Measurements from ENCODE around the gene PLOD3.

PLOD3 gene

DNA sequence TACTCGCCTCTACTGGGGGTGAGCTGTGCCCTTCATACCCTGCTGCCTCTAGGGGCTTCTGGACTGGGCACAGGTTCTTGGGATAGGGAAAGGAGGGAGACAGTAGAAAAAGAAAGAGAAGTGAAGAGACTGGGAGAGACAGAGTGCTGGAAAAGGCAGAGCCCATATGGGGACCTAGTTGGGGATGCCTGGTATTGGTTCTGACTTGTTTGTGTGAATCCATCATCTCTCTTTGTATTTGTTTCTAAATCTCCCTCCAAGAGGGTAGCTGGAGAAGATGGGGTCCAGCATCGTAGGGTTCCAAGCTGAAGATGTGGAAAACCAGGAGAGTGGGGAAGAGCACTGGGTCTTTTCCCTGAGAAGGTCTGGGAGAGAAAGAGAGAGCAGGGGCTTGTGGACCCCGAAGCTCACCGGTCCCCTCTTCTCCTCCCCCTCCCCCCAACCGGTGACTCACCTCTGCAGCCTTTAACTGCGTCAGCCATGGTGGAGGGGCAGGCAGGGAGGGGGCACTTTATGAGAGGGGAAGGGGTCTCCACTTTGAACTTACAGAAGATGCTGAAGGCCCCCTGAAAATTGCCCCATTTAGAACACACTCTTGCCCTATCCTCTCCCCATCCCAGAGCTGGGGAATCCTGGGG lies 48.9 kb downstream of the PLOD3 start:
- DNase-seq, result no peak
- in situ Hi-C loops (cut with MboI; ENCODE audit: low pct_unique_long_range_greater_than_20kb, low sequenced_read_pairs), result no loop called here

DNA sequence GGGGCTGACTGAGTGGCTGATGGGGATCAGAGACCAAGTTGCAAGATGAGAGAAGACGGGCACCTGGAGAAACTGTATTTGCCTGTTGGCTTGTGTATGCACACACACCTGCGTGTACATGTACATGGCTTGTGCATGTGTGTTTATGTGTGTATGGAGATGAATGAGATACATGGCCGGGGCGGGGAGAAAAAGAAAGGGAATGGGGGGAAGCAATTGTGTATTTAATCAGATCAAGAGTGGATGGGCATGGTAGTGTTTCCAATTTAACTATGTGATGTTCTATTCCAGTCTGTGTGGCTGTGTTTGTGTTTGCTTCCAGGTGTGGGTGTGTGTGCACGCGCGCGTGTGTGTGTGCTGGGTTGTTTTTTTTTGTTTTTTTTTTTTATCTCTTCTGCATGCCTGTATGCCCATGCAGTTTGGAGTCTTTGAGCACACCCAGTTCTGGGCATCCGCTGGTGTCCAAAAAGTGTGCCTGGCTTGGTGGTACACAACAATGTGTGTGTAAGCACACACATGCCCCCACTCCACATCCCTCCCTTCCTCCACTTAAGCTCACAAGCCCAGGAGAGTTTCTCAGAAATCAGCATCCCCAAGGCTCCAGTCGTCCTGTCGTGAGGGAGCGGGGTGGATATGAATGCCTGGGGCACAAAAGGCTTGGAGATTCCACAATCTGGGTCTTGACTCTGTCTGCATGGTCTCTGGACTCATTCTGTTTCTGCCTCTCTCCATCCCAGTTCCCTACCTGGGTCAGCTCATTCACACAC lies 49.6 kb downstream of the PLOD3 start:
- in situ Hi-C loops (cut with MboI; ENCODE audit: low pct_unique_long_range_greater_than_20kb, low sequenced_read_pairs), result no loop called here
- no peak for DNase-seq

DNA sequence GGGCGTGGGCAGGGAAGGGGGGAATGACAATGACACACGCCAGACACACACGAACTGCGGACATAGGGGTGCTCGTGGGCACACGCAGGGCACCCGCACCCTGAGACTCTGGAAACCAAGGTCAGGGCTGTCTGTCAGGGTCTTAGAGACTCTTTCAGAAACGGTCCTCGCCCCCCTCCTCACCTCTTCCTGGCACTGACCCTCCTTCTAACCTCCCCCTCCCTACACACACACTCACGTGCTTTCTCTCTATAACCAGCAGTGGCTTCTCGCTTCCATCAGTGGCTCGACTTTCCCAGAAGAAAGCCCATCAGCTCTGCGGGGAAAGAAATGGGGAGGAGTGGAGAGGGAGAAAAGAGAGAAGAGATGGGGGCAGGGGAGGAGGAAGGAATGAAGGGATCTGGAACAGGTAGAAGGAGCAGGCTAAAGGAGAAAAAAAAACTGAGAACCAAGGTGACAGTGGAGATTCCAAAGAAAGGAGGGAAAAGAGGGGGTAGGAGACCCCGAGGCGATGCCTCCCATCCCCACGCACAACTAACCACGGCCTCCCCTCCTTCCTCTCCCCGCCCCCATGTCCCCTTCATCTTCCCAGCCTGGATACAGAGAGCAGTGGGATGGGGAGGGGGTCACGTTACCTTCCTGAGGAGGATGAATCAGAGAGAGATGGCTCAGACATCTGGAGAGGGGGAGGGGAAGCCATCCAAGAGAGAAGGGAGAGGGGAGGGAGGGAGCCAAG lies 50.3 kb downstream of the PLOD3 start:
- DNase-seq, result no peak
- in situ Hi-C loops (cut with MboI; ENCODE audit: low pct_unique_long_range_greater_than_20kb, low sequenced_read_pairs), result no loop called here

DNA sequence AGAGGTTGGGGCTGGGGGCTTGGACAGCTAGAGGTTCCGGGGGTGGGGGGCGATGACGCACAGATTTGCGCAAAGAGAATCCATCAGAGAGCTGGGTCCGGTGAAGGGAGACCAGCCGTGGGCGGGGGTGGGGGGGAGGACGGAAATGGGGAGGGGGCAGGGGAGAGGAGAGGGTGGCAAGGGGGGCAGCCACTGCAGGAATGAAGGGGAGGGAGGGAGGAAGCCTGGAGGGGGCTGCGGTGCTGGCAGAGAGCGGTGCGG lies 50.8 kb downstream of the PLOD3 start:
- no peak for DNase-seq
- in situ Hi-C loops (cut with MboI; ENCODE audit: low pct_unique_long_range_greater_than_20kb, low sequenced_read_pairs), result no loop called here

DNA sequence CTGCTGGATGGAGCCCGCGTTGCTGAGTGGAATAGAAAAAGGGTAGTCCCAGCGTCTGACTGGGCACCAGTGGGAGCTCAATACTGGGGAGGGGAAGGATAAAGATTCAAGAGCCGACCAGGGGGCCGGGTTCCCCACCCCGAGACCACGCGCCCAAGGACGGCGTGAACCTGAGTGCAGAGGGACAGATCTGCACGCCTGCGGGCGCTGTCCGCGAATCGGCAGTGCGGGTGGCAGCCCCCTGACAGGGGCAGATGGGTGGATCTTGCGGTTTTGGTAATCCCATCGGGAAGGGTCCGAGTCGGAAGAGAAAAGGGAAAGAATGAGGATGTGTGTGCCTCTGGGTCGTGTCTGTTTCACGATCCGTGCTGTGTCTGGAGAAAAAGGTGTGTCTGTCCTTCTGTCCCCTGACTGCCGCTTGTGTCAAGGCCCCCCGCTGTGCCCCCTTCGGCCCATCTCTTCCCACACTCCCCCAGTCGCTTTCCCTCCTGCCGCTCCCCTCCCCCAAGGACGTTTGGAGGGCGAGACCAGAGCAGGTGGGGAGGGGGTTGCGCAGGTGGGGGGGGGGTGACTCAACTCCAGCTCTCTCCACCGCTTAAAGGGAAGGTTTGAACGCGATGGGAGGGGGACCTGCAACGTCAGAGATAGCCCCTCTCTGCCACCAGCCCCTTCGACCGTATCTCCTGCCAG lies 51.3 kb downstream of the PLOD3 start:
- in situ Hi-C loops (cut with MboI; ENCODE audit: low pct_unique_long_range_greater_than_20kb, low sequenced_read_pairs), result no loop called here
- no peak for DNase-seq

GRCh38 chr7:101165075-101165957 lies 52.1 kb downstream of the PLOD3 start, which contains the start of gene VGF:
VGF (minus strand) TSS chr7:101165569; CDS start chr7:101164843, 726 bp downstream.
- peak; percentile 96 for DNase-seq
- in situ Hi-C loops (cut with MboI; ENCODE audit: low pct_unique_long_range_greater_than_20kb, low sequenced_read_pairs), result no loop called here

- in situ Hi-C loops (cut with MboI; ENCODE audit: low pct_unique_long_range_greater_than_20kb, low sequenced_read_pairs), result no loop called here
- DNase-seq, result no peak
Measured at GRCh38 chr7:101164071-101164840, 53.1 kb downstream of the PLOD3 start.

DNA sequence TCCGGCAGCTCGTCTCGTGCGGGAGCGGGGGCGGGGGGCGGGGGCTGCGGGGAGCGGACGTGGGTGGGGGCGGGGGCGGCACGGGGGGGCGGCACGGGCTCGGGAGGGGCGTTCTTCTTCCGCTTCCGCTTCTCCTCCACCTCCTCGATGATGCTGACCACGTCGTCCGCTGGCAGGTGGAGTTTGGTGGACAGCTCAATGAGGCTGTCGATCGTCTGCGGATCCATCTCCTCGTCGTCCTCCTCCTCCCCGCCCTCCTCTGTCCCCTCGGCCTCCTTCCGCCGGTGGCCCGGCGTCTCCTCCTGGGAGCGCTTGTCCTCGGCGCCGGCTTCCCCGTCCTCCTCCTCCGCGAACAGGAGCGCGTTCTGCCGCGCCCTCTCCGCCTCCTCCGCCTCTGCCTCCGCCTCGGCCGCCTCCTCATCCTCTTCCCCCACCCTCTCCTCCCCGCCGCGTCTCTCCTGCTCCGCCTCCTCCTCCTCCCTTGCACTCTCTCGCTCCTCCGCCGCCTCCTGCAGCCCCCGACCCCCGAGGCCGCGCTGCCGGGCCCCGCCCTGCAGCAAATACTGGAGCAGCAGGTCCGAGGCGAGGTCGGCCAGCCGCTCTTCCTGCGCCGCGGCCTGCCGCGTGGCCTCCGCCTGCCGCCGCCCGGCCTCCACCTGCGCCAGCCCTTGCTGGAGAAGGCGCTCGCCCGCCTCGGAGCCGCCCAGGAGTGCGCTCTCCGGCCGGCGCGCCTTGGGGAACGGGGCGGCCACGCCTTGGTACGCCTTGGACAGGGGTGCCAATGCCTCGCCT lies 53.9 kb downstream of the PLOD3 start:
- peak; percentile 64 for DNase-seq
- in situ Hi-C loops (cut with MboI; ENCODE audit: low pct_unique_long_range_greater_than_20kb, low sequenced_read_pairs), result no loop called here

DNA sequence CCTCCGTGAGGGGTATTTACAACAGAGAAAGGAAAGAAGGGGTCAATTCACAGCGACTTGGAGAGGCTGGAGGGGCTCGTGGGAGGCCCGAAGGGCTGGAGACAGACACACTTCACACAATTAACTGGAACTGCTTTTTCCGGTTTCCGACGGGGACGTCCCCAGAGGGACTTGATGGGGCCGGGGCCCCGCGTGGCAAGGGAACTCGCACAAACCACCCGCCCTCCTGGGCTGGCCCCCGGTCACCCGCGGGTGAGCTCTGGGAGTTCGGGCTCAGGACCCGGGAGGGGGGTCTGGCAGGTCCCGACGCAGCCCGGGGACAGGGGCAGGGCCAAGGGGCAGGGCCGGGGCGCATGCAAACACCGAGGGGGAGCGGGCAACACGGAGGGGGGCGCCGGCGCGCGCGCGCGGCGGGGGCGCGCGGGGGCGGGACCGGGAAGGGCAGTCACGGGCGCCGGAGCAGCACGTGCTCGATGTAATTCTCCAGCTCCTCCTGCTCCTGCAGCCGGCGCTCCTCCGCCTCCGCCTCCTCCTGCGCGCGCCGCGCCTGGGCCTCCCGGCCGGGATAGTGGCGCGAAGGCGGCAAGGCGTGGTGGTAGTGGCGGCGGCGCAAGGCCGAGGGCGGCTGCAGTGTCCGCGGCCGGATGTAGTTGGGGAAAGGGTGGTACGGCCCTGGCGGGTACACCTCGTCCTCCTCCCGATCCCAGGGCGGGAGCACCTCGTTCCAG lies 54.7 kb downstream of the PLOD3 start:
- in situ Hi-C loops (cut with MboI; ENCODE audit: low pct_unique_long_range_greater_than_20kb, low sequenced_read_pairs), result no loop called here
- peak; percentile 53 for DNase-seq

- DNase-seq, result no peak
- in situ Hi-C loops (cut with MboI; ENCODE audit: low pct_unique_long_range_greater_than_20kb, low sequenced_read_pairs), result no loop called here
Measured at GRCh38 chr7:101161692-101162471, 55.5 kb downstream of the PLOD3 start.

GRCh38 chr7:101160910-101161309 lies 56.5 kb downstream of the PLOD3 start:
- in situ Hi-C loops (cut with MboI; ENCODE audit: low pct_unique_long_range_greater_than_20kb, low sequenced_read_pairs), result no loop called here

DNA sequence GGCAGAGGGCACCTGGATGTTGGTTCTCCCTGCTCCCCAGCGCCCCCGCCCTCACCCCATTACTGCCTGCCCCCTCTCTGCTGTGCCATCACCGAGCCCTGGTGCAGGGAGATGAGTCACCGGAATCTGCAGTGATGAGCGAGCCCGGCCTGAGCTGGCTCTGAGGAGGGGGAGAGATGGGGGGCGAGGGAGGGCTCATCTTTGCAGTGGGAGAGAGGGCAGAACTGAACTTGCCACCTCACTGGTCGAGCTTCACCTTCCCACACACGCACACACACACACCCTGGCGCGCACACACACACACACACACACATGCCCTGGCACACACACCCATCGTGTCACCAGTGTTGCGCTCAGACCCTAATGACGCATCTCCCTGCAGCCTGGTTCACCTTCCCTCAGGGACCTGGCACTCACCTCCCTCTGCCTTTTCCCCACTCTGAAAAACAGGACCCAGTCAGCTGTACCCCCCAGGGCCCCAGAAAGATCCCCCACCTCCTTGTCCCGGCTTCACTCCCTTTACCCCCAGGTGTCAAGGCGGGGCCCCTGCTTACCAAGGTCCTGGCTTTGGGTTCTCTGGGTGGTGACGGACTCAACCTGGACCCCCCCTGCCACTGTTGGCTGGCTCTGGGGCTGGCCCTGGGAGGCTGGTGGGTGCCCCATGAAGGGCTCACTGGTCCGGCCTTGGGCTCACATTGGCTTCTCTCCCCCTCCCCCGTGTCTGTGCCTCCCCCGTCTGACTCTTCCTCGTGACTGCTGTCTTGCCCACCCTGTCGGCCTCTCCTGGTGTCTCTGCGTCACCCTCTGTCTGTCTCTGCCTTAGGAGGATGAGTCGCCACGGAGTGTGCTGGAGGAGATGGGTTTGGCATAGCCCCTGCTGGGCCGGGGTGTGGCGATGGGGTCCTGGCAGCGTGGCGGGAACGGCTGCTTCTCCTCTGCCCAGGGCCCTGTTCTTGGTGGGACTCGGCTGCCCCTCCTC lies 57.4 kb downstream of the PLOD3 start:
- no peak for DNase-seq

More at GRCh38 chr7:101160910-101161309, 56.5 kb downstream of the PLOD3 start:
- DNase-seq, result no peak

DNA sequence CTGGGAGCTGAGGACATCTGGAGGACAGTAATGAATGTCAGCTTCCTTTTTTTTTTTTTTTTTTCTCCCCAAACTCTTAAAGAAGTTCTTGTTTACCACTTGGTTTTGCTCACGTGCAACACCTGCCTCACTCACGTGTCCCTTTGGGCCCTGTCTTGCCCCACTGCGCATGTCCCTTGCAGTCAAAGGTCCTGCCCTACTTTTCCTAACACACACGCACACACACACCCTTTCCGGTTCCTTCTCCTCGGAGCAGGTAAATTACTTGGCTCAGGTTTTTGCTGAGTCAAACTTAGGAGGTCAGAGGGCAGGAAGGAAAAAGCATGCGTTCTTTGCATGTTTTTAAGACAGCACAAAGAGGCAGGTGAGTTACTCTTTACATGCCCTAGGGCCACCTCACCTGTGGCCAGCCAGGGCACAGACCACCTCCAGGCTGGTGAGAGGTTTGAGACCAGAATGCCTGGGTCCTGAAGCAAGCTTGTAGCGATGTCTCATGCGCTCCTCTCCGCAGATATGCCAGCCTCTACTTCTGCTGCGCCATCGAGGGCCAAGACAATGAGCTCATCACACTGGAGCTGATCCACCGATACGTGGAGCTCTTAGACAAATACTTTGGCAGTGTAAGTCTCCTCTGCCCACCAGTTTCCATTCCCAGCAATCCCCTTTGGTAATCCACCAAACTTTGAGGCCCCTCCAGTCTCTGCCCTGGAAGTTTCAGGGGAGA lies 60.4 kb downstream of the PLOD3 start:
- in situ Hi-C loops (cut with MboI; ENCODE audit: low pct_unique_long_range_greater_than_20kb, low sequenced_read_pairs), result no loop called here

More for the DNA sequence above, 57.4 kb downstream of the PLOD3 start:
- in situ Hi-C loops (cut with MboI; ENCODE audit: low pct_unique_long_range_greater_than_20kb, low sequenced_read_pairs), result no loop called here

DNA sequence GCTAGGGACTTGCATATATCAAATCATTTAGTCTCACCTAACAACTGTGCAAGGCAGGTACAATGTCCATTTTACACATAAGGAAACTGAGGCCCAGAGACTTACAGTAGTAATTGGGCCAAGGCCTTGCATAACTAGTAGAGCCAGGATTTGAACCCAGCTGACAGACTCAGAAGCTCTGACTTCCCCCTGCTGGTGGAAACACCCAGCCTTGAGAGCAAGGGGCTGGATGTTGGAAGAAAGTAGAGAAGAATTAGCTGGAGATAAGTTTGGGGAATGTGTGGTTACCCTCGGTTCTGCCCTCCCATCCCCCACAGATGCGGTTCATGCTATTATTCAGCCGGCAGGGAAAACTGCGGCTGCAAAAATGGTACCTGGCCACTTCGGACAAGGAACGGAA lies 61.1 kb downstream of the PLOD3 start:
- no peak for DNase-seq
- in situ Hi-C loops (cut with MboI; ENCODE audit: low pct_unique_long_range_greater_than_20kb, low sequenced_read_pairs), result no loop called here

More for the DNA sequence above, 60.4 kb downstream of the PLOD3 start:
- no peak for DNase-seq

All from KBM-7 (cell line).